Measurements from ENCODE around the gene ZSCAN5B. TPM values are rescaled to one million over a fixed set of nuclear protein-coding genes. Genes with fewer than 3 reads are reported as not detected.

Gene ZSCAN5B
- total RNA-seq, 1 experiment from 2014 or later, result not detected

DNA sequence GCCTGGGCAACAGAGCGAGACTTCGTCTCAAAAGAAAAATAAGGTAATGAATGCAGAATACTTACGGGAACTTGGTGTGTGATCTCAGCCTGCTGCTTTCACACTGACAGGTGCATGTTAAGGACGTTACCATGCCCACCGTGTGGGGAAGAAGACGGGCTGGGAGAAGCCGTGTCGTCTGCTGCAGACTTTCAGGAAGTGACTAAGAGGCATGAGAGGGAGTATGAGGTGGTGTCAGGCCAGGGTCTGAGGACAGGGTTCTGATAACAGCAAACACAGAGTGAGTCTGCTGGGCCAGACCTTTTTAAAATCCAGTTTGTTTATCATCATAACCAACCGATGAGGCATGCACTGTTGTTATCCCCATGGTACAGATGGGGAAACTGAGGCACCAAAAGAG, 35.3 kb downstream of the ZSCAN5B start:
- Histone ChIP-seq H4K20me1 (ENCODE audit: low read length) (no peaks in the 10 kb centered on the region), H3K9me3 (ENCODE audit: low read length) (no peaks in the 10 kb centered on the region), H3K4me1 (ENCODE audit: insufficient read depth, low read length) (no peaks in the 10 kb centered on the region; the same call in 1 of the 2 replicates), H3K79me2 (ENCODE audit: low read length) (no peaks in the 10 kb centered on the region), H3K4me2 (ENCODE audit: low read length) (no peak overlapping the region), H3K9ac (ENCODE audit: low read length) (no peak overlapping the region), H3F3A (ENCODE audit: low read length, unreplicated experiment) (no peaks in the 10 kb centered on the region), H3K36me3 (ENCODE audit: low read depth, low read length) (peaks cover 11% of the 10 kb centered on the region), H3K4me3 (ENCODE audit: low read length) (no peak overlapping the region), H3K9me2 (replicated peaks; ENCODE audit: low read length) (no peaks in the 10 kb centered on the region), H2AFZ (ENCODE audit: low read length) (no peak overlapping the region), H3K27me3 (ENCODE audit: low read length) (no peaks in the 10 kb centered on the region), H3K27ac (ENCODE audit: low read length) (no peak overlapping the region)
- ChIA-PET CTCF (no interaction called here), POLR2A (ENCODE audit: unreplicated experiment) (no interaction called here)
- TF ChIP-seq CTCF (conservative IDR thresholded peaks at IDR 0.05; ENCODE audit: low read depth, low read length) (no peak), EZH2 (IDR thresholded peaks at IDR 0.05; ENCODE audit: low read length, unreplicated experiment) (no peak), EZH2phosphoT487 (IDR thresholded peaks at IDR 0.05; ENCODE audit: borderline replicate concordance, low read length) (no peak)
- ATAC-seq (peak; percentile 83), DNase-seq (peak; percentile 15)
- BruUV-seq (replicated peaks), result TSS peak; percentile 16
- intact Hi-C loops (cut with micrococcal nuclease), result no loop called here

GRCh38 chr19:56161534-56161933, 36.0 kb downstream of the ZSCAN5B start:
- no peak for TF ChIP-seq EZH2phosphoT487 (IDR thresholded peaks at IDR 0.05; ENCODE audit: borderline replicate concordance, low read length)
- no peak for TF ChIP-seq EZH2 (IDR thresholded peaks at IDR 0.05; ENCODE audit: low read length, unreplicated experiment)
- no peak for TF ChIP-seq CTCF (conservative IDR thresholded peaks at IDR 0.05; ENCODE audit: low read depth, low read length)
- intact Hi-C loops (cut with micrococcal nuclease), result no loop called here
- peaks cover 11% of the 10 kb centered on the region for H3K36me3 ChIP-seq (ENCODE audit: low read depth, low read length)
- no TSS peak for BruUV-seq (replicated peaks)
- H3K4me2 ChIP-seq (ENCODE audit: low read length), result no peak overlapping the region
- H3K9me3 ChIP-seq (ENCODE audit: low read length), result no peaks in the 10 kb centered on the region
- DNase-seq (no peak), ATAC-seq (no peak)
- H3K9me2 ChIP-seq (replicated peaks; ENCODE audit: low read length), result no peaks in the 10 kb centered on the region
- CTCF ChIA-PET, result no interaction called here
- no peak overlapping the region for H3K27ac ChIP-seq (ENCODE audit: low read length)
- no peaks in the 10 kb centered on the region for H3K79me2 ChIP-seq (ENCODE audit: low read length)
- no peaks in the 10 kb centered on the region for H3K27me3 ChIP-seq (ENCODE audit: low read length)
- H3K4me1 ChIP-seq (ENCODE audit: insufficient read depth, low read length), result no peaks in the 10 kb centered on the region; the same call in 1 of the 2 replicates
- H3K9ac ChIP-seq (ENCODE audit: low read length), result no peak overlapping the region
- POLR2A ChIA-PET (ENCODE audit: unreplicated experiment), result no interaction called here
- H2AFZ ChIP-seq (ENCODE audit: low read length), result no peak overlapping the region
- no peak overlapping the region for H3K4me3 ChIP-seq (ENCODE audit: low read length)
- no peaks in the 10 kb centered on the region for H3F3A ChIP-seq (ENCODE audit: low read length, unreplicated experiment)
- no peaks in the 10 kb centered on the region for H4K20me1 ChIP-seq (ENCODE audit: low read length)

GRCh38 chr19:56159622-56160271, 37.8 kb downstream of the ZSCAN5B start:
- Histone ChIP-seq H3K9me2 (replicated peaks; ENCODE audit: low read length) (no peaks in the 10 kb centered on the region), H3K9ac (ENCODE audit: low read length) (no peak overlapping the region), H3F3A (ENCODE audit: low read length, unreplicated experiment) (no peaks in the 10 kb centered on the region), H2AFZ (ENCODE audit: low read length) (no peak overlapping the region), H3K4me2 (ENCODE audit: low read length) (no peak overlapping the region), H3K4me1 (ENCODE audit: insufficient read depth, low read length) (no peaks in the 10 kb centered on the region; the same call in 1 of the 2 replicates), H3K27me3 (ENCODE audit: low read length) (no peaks in the 10 kb centered on the region), H3K27ac (ENCODE audit: low read length) (no peak overlapping the region), H3K36me3 (ENCODE audit: low read depth, low read length) (peaks cover 23% of the 10 kb centered on the region), H3K79me2 (ENCODE audit: low read length) (no peaks in the 10 kb centered on the region), H3K4me3 (ENCODE audit: low read length) (no peak overlapping the region), H4K20me1 (ENCODE audit: low read length) (no peaks in the 10 kb centered on the region), H3K9me3 (ENCODE audit: low read length) (no peaks in the 10 kb centered on the region)
- no peak for DNase-seq
- intact Hi-C loops (cut with micrococcal nuclease), result no loop called here
- ATAC-seq, result no peak
- no TSS peak for BruUV-seq (replicated peaks)
- TF ChIP-seq EZH2 (IDR thresholded peaks at IDR 0.05; ENCODE audit: low read length, unreplicated experiment), result no peak
- TF ChIP-seq CTCF (conservative IDR thresholded peaks at IDR 0.05; ENCODE audit: low read depth, low read length), result no peak
- TF ChIP-seq EZH2phosphoT487 (IDR thresholded peaks at IDR 0.05; ENCODE audit: borderline replicate concordance, low read length), result no peak
- POLR2A ChIA-PET (ENCODE audit: unreplicated experiment), result no interaction called here
- CTCF ChIA-PET, result no interaction called here

Measured in PC-3 (cell line).